Fibroblast of lung (primary cell): Measurements from ENCODE around the gene ARHGDIG. TPM values are rescaled to one million over a fixed set of nuclear protein-coding genes. Genes with fewer than 3 reads are reported as not detected.
A peak's percentile ranks its signal among the peaks of the same experiment; 100 is the strongest.

Experiments
- DNase-seq, 2 donors: peaks; one replicate each; pipeline versions ENCODE4 v3.0.0 to v3.0.0-alpha.2; 2010; ENCODE audit warnings: low read depth in 2 of 2
- H2AFZ ChIP-seq: 2 replicates; pipeline ENCODE4 v1.5.1; 2012; ENCODE audit warnings: low read length, control low read depth, inconsistent platforms
- H3K27ac ChIP-seq: 2 replicates; pipeline ENCODE4 v1.5.1; 2011; ENCODE audit warnings: low read length, control low read depth; ENCODE audit not compliant: insufficient read depth
- H3K27me3 ChIP-seq: 2 replicates; pipeline ENCODE4 v1.5.1; 2011; ENCODE audit warnings: mild to moderate bottlenecking, low read length; ENCODE audit not compliant: control insufficient read depth, insufficient read depth
- H3K36me3 ChIP-seq: 2 replicates; pipeline ENCODE4 v1.5.1; 2011; ENCODE audit warnings: low read length; ENCODE audit not compliant: control insufficient read depth, insufficient read depth
- H3K4me1 ChIP-seq: 2 replicates; pipeline ENCODE4 v1.5.1; 2011; ENCODE audit warnings: low read length; ENCODE audit not compliant: control insufficient read depth, insufficient read depth; ENCODE audit errors: extremely low read depth
- H3K4me2 ChIP-seq: 2 replicates; pipeline ENCODE4 v1.5.1; 2011; ENCODE audit warnings: low read length, control low read depth; ENCODE audit not compliant: insufficient read depth; ENCODE audit errors: extremely low read depth
- H3K4me3 ChIP-seq, 4 experiments: fragments of 200-600 bp in 1 of 4; sonication (generic) in 1 of 4; replicated peaks in 1 of 4; 2 replicates each; pipeline ENCODE4 v1.5.1; 2011 to 2016; ENCODE audit warnings: low read length in 4 of 4, low read depth in 3 of 4, mild to moderate bottlenecking in 3 of 4, control low read depth in 2 of 4, inconsistent platforms in 1 of 4, mixed read lengths in 1 of 4; ENCODE audit not compliant: insufficient read depth in 1 of 4; ENCODE audit errors: control extremely low read depth in 1 of 4
- H3K79me2 ChIP-seq: 2 replicates; pipeline ENCODE4 v1.5.1; 2012; ENCODE audit warnings: mild to moderate bottlenecking, low read length, inconsistent platforms; ENCODE audit not compliant: control insufficient read depth, insufficient read depth
- H3K9ac ChIP-seq: 2 replicates; pipeline ENCODE4 v1.5.1; 2011; ENCODE audit warnings: mild to moderate bottlenecking, low read length, control low read depth; ENCODE audit not compliant: insufficient read depth
- H3K9me3 ChIP-seq: 2 replicates; pipeline ENCODE4 v1.5.1; 2012; ENCODE audit warnings: low read depth, low read length; ENCODE audit not compliant: control insufficient read depth, insufficient read depth
- H4K20me1 ChIP-seq: 2 replicates; pipeline ENCODE4 v1.5.1; 2011; ENCODE audit warnings: low read length; ENCODE audit not compliant: control insufficient read depth, insufficient read depth; ENCODE audit errors: extremely low read depth
- EZH2 ChIP-seq: IDR thresholded peaks from 2 replicates; pipeline ENCODE4 v1.5.1; 2012; ENCODE audit warnings: low read length, control low read depth, mild to moderate bottlenecking; ENCODE audit errors: missing control alignments
- polyA plus RNA-seq, 2 donors: library from polyadenylated mRNA; depleted of rRNA in 1 of 2; stranded (reverse) in 1 of 2; unstranded in 1 of 2; fragments of >200 nt; gene quantifications; 2 replicates each; pipeline ENCODE4 v1.2.1, GENCODE V29; 2011 to 2012; ENCODE audit warnings: missing spikeins in 1 of 2
- total RNA-seq: library from RNA; depleted of rRNA; stranded (reverse); fragments of >200 nt; gene quantifications from 2 replicates; pipeline ENCODE4 v1.2.1, GENCODE V29; 2014
- TF ChIP-seq, protein P1 (sequence below), 2 donors: IDR thresholded peaks in 1 of 2; conservative IDR thresholded peaks in 1 of 2; 1 replicate in 1 of 2; 2 replicates in 1 of 2; pipeline ENCODE4 v1.5.1; 2011 to 2012; ENCODE audit warnings: low read length in 2 of 2, control low read depth in 1 of 2, inconsistent platforms in 1 of 2, low read depth in 1 of 2, mild to moderate bottlenecking in 1 of 2

Gene ARHGDIG
- total and polyA plus RNA-seq, 2 donors (not counting 1 experiment from before 2014, with no cell fraction given) = 0.30 to 1.3 TPM

DNA sequence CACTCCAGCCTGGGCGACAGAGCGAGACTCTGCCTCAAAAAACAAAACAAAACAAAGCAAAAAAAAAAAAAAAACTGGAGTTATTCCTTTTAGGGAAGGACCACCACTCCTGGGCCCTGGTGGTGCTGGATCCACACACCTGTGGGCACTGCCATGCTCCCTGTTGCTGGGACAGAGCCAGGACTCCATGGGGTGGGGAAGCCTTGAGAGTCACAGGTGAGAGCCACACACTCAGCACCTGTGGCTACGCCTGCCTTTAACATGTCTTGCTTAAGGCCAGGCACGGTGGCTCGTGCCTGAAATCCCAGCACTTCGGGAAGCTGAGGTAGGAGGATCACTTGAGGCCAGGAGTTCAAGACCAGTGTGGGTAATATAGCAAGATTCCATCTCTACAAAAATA lies 20.8 kb downstream of the ARHGDIG start:
- Histone ChIP-seq H3K36me3 (peaks cover 13% of the 10 kb centered on the region), H3K9me3 (no peaks in the 10 kb centered on the region), H3K79me2 (no peaks in the 10 kb centered on the region), H4K20me1 (no peaks in the 10 kb centered on the region), H3K4me3 (no peak overlapping the region), H3K27me3 (no peaks in the 10 kb centered on the region), H3K4me1 (no peaks in the 10 kb centered on the region), H2AFZ (no peak overlapping the region), H3K4me2 (no peak overlapping the region), H3K27ac (no peak overlapping the region), H3K9ac (no peak overlapping the region)
- TF ChIP-seq EZH2 = no peak
- TF ChIP-seq, protein P1, sequence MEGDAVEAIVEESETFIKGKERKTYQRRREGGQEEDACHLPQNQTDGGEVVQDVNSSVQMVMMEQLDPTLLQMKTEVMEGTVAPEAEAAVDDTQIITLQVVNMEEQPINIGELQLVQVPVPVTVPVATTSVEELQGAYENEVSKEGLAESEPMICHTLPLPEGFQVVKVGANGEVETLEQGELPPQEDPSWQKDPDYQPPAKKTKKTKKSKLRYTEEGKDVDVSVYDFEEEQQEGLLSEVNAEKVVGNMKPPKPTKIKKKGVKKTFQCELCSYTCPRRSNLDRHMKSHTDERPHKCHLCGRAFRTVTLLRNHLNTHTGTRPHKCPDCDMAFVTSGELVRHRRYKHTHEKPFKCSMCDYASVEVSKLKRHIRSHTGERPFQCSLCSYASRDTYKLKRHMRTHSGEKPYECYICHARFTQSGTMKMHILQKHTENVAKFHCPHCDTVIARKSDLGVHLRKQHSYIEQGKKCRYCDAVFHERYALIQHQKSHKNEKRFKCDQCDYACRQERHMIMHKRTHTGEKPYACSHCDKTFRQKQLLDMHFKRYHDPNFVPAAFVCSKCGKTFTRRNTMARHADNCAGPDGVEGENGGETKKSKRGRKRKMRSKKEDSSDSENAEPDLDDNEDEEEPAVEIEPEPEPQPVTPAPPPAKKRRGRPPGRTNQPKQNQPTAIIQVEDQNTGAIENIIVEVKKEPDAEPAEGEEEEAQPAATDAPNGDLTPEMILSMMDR (conservative IDR thresholded peaks at IDR 0.05 in 1 of 2, IDR thresholded peaks at IDR 0.05 in 1 of 2; ENCODE audit: low read depth in 1 of 2, low read length in 2 of 2) = no peak
- no peak for DNase-seq

DNA sequence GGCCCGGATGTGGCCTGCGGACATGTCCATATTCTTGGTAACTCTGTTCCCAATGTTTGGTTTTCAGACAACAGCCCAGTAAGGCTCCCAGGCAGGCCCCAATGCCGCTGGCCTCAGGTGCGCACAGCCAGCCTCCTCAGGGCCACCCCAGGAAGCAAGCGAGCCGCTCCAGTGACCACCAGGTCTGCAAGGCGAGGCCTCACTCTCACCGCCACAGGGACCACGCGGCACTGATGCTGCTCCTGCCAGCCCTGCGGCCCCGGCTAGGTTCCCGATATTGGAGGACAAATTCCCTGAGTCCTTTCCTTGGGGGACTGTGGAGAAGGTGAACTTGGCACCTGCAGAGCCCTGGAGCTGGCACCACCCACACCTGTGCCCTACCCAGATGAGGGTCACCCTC lies 21.6 kb downstream of the ARHGDIG start:
- DNase-seq = no peak
- no peaks in the 10 kb centered on the region for H4K20me1 ChIP-seq
- no peak overlapping the region for H3K27ac ChIP-seq
- no peak overlapping the region for H2AFZ ChIP-seq
- H3K4me1 ChIP-seq = no peaks in the 10 kb centered on the region
- no peak overlapping the region for H3K4me3 ChIP-seq
- no peaks in the 10 kb centered on the region for H3K27me3 ChIP-seq
- no peak overlapping the region for H3K9ac ChIP-seq
- no peaks in the 10 kb centered on the region for H3K79me2 ChIP-seq
- no peak overlapping the region for H3K4me2 ChIP-seq
- H3K9me3 ChIP-seq = no peaks in the 10 kb centered on the region
- H3K36me3 ChIP-seq = peaks cover 13% of the 10 kb centered on the region
- no peak for TF ChIP-seq EZH2

DNA sequence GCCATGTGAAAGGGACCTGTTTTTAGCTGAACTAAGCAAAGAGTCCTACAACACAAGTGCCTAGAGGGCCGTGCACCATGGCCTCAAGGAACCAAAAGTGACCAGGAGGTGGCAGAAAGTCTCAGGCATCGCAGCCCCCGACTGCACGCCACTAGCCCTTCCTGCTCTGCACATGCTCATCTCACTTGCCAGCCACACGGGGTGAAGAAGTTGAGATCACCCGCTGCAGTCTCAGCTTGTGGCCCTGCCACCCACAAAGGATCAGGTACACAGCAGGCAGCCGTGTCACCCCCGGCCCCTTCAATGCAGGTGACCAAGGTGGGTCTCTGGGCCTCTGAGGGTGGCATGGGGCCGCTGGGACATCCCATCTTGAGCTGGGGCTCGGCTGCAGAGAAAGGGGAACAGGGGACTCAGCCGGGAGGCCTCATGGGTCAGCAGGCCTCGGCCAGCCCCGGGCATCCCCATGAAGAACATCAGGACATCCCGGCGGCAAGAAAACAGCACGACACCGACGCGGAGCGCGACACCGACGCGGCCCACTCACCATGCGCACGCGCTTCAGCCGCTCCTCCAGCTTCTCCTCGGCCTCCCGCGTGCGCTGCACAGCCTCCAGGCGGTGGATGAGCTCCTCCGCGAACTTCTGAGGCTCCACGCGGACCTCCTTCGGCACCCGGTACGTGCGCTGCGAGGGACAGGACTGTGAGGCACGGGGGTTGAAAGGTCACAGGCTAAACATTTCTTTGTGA lies 23.5 kb downstream of the ARHGDIG start:
- Histone ChIP-seq H3K9me3 (no peaks in the 10 kb centered on the region), H4K20me1 (no peaks in the 10 kb centered on the region), H3K79me2 (no peaks in the 10 kb centered on the region), H3K27me3 (no peaks in the 10 kb centered on the region), H3K4me2 (no peak overlapping the region), H3K4me3 (no peak overlapping the region), H3K4me1 (no peaks in the 10 kb centered on the region), H3K9ac (no peak overlapping the region), H3K27ac (no peak overlapping the region), H2AFZ (no peak overlapping the region), H3K36me3 (peaks cover 10% of the 10 kb centered on the region)
- TF ChIP-seq EZH2 = no peak
- TF ChIP-seq, protein P1 (conservative IDR thresholded peaks at IDR 0.05 in 1 of 2, IDR thresholded peaks at IDR 0.05 in 1 of 2; ENCODE audit: low read depth in 1 of 2, low read length in 2 of 2) = no peak
- peak in 1 of 2 donors; percentile 12 for DNase-seq
